OCI-LY3 (cell line): ENCODE results near the gene RANBP3.

ENCODE experiments used
- H2AFZ ChIP-seq: fragments of 200-600, 300-600 bp; shearing (Covaris generic); 2 replicates; pipeline ENCODE4 v1.6.0; 2014; ENCODE audit warnings: antibody characterized with exemption, low read depth, low read length
- H3K27ac ChIP-seq: fragments of 200-600, 300-600 bp; sonication (generic); 2 replicates; pipeline ENCODE4 v1.5.1; 2014; ENCODE audit warnings: mild to moderate bottlenecking, low read length, moderate library complexity, mixed read lengths
- H3K27me3 ChIP-seq: fragments of 200-600, 300-600 bp; sonication (generic); 2 replicates; pipeline ENCODE4 v1.6.1; 2014; ENCODE audit warnings: low read depth, low read length, mixed read lengths
- H3K36me3 ChIP-seq: fragments of 200-600, 300-600 bp; sonication (generic); replicated peaks from 2 replicates; pipeline ENCODE3; 2014; ENCODE audit warnings: low read depth, low read length, mixed read lengths
- H3K4me1 ChIP-seq: fragments of 300-600, 200-600 bp; sonication (generic); 2 replicates; pipeline ENCODE4 v1.6.1; 2014; ENCODE audit warnings: low read length, mixed read lengths
- H3K4me2 ChIP-seq: fragments of 200-600, 300-600 bp; sonication (generic); 2 replicates; pipeline ENCODE4 v1.6.1; 2014; ENCODE audit warnings: low read length, mixed read lengths
- H3K4me3 ChIP-seq: fragments of 300-600, 200-600 bp; sonication (generic); 2 replicates; pipeline ENCODE4 v1.5.1; 2014; ENCODE audit warnings: antibody characterized with exemption, mild to moderate bottlenecking, low read length, moderate library complexity
- H3K79me2 ChIP-seq: fragments of 300-600, 200-600 bp; shearing (Covaris generic); 2 replicates; pipeline ENCODE4 v1.6.1; 2014; ENCODE audit warnings: mild to moderate bottlenecking, low read length, mixed read lengths
- H3K9ac ChIP-seq: fragments of 300-600, 200-600 bp; shearing (Covaris generic); 2 replicates; pipeline ENCODE4 v1.6.0; 2014; ENCODE audit warnings: mild to moderate bottlenecking, low read length, moderate library complexity
- H3K9me3 ChIP-seq: fragments of 200-600, 300-600 bp; shearing (Covaris generic); 2 replicates; pipeline ENCODE4 v1.6.1; 2014; ENCODE audit warnings: low read length, mixed read lengths; ENCODE audit not compliant: insufficient read depth
- H4K20me1 ChIP-seq: fragments of 200-600, 300-600 bp; sonication (generic); 2 replicates; pipeline ENCODE4 v1.6.1; 2016; ENCODE audit warnings: low read length, mixed read lengths; ENCODE audit not compliant: insufficient read depth
- EZH2phosphoT487 ChIP-seq: fragments of 200-600 bp; shearing (Covaris generic); IDR thresholded peaks from 2 replicates; pipeline ENCODE4 v1.6.1; 2018; ENCODE audit warnings: antibody characterized with exemption, mixed run types, low read depth
- TF ChIP-seq, protein P1 (sequence below): fragments of 200-600, 300-600 bp; sonication (generic); IDR thresholded peaks from 2 replicates; pipeline ENCODE4 v1.5.1; 2014; ENCODE audit warnings: antibody characterized with exemption, low read length, low read depth

Gene RANBP3

DNA sequence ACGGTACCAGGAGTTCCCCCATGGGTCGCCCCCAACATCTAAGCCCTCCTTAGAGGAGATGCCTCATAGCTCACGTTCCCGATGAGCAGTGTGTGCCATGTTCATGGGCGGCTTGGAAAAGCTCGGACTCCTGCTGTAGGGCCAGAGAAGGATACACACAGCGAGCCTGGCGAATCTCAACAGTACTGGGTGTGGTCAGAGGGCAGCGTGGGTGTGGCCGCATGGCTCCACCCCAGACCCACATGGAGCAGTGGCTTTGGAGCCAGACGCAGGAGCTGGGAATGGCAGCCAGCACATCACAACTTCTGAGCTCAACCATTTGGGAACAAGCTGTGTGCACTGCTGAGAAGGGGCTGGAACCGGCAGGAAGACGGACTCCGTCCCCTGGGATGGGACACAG lies 48.3 kb downstream of the RANBP3 start:
- peaks cover 20% of the 10 kb centered on the region for H4K20me1 ChIP-seq
- no peak overlapping the region for H3K27ac ChIP-seq
- peaks cover 4% of the 10 kb centered on the region; the same call in 1 of the 2 replicates for H3K79me2 ChIP-seq
- no peak overlapping the region for H2AFZ ChIP-seq
- no peaks in the 10 kb centered on the region for H3K9me3 ChIP-seq
- H3K36me3 ChIP-seq = peaks cover 75% of the 10 kb centered on the region
- peaks cover 20% of the 10 kb centered on the region for H3K4me1 ChIP-seq
- H3K4me3 ChIP-seq = no peak overlapping the region
- TF ChIP-seq, protein P1, sequence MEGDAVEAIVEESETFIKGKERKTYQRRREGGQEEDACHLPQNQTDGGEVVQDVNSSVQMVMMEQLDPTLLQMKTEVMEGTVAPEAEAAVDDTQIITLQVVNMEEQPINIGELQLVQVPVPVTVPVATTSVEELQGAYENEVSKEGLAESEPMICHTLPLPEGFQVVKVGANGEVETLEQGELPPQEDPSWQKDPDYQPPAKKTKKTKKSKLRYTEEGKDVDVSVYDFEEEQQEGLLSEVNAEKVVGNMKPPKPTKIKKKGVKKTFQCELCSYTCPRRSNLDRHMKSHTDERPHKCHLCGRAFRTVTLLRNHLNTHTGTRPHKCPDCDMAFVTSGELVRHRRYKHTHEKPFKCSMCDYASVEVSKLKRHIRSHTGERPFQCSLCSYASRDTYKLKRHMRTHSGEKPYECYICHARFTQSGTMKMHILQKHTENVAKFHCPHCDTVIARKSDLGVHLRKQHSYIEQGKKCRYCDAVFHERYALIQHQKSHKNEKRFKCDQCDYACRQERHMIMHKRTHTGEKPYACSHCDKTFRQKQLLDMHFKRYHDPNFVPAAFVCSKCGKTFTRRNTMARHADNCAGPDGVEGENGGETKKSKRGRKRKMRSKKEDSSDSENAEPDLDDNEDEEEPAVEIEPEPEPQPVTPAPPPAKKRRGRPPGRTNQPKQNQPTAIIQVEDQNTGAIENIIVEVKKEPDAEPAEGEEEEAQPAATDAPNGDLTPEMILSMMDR = no peak
- no peak for TF ChIP-seq EZH2phosphoT487
- H3K4me2 ChIP-seq = no peak overlapping the region
- no peak overlapping the region for H3K9ac ChIP-seq
- no peaks in the 10 kb centered on the region for H3K27me3 ChIP-seq

- peaks cover 20% of the 10 kb centered on the region for H4K20me1 ChIP-seq
- no peak overlapping the region for H3K9ac ChIP-seq
- TF ChIP-seq, protein P1 = no peak
- no peak for TF ChIP-seq EZH2phosphoT487
- H3K36me3 ChIP-seq = peaks cover 78% of the 10 kb centered on the region
- H2AFZ ChIP-seq = no peak overlapping the region
- no peak overlapping the region for H3K4me2 ChIP-seq
- H3K27ac ChIP-seq = no peak overlapping the region
- H3K4me3 ChIP-seq = no peak overlapping the region
- H3K9me3 ChIP-seq = no peaks in the 10 kb centered on the region
- no peaks in the 10 kb centered on the region for H3K27me3 ChIP-seq
- peaks cover 20% of the 10 kb centered on the region for H3K4me1 ChIP-seq
- H3K79me2 ChIP-seq = peaks cover 4% of the 10 kb centered on the region; the same call in 1 of the 2 replicates
These were observed 48.8 kb downstream of the RANBP3 start for GRCh38 chr19:5929179-5929578.

DNA sequence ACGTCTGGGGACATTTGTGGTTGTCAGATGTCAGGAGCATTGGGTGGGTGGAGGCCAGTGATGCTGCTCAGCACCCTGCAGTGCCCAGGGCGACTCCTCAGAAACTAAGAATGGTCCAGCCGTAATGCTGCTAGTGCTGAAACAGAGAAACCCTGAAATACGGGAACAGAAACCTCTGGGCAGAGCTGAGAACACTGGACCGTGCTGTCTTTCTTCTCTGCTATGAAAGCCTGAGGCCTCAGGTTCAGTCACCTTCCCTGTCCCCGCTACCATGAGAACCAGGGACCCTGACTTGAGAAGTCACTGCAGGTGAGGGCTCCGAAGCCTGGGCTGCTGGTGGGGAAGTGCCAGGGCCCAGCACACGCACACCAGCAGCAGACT lies 50.5 kb downstream of the RANBP3 start:
- H2AFZ ChIP-seq = no peak overlapping the region
- peaks cover 14% of the 10 kb centered on the region; the same call in 1 of the 2 replicates for H4K20me1 ChIP-seq
- H3K4me3 ChIP-seq = no peak overlapping the region
- H3K9me3 ChIP-seq = no peaks in the 10 kb centered on the region
- TF ChIP-seq EZH2phosphoT487 = no peak
- H3K4me2 ChIP-seq = peak overlapping the region; percentile 34
- H3K79me2 ChIP-seq = no peaks in the 10 kb centered on the region
- peak overlapping the region; percentile 58 for H3K27ac ChIP-seq
- peaks cover 76% of the 10 kb centered on the region for H3K36me3 ChIP-seq
- H3K27me3 ChIP-seq = no peaks in the 10 kb centered on the region
- peaks cover 20% of the 10 kb centered on the region for H3K4me1 ChIP-seq
- peak overlapping the region; percentile 0; the same call in 1 of the 2 replicates for H3K9ac ChIP-seq

DNA sequence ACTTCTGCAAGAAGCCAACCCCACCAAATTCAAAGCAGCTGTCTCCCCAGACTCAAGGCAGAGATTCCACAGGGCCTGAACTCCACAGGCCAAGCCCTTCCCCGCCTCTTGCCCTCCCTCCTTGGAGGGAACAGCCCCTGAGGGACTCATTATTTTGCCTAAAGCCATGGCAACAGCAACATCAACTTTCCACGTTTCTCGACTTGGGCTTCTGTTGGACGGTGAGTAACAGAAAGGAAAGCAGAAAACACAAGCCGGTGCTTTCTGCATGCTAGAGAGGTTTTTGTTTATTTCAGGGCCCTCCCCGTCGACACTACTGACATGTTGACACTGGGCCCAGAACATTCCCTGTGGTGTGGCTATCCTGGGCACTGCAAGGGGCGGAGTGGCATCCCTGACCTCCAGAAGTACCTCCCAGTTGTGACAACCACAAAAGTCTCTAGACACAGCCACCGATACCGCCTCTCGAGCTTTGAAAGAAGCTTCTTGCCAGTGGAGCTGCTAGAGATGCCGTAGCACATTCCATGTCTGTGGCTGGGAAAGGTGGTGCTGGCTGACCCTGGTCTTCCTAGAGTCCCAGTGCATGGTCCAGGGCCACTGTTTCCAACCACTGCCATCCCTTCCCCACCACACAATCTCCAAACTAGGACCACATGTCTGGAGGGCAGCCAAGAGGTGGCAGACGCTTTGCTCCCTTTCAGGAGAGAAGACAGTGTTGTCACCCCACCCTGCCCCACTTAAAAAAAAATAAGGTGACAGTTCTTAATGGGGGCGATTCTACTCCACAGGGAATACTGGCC lies 51.1 kb downstream of the RANBP3 start:
- no peak overlapping the region for H3K4me3 ChIP-seq
- TF ChIP-seq, protein P1 = no peak
- no peak for TF ChIP-seq EZH2phosphoT487
- peak overlapping the region; percentile 58 for H3K27ac ChIP-seq
- H4K20me1 ChIP-seq = peaks cover 15% of the 10 kb centered on the region
- no peaks in the 10 kb centered on the region for H3K27me3 ChIP-seq
- H3K79me2 ChIP-seq = no peaks in the 10 kb centered on the region
- no peak overlapping the region for H2AFZ ChIP-seq
- H3K36me3 ChIP-seq = peaks cover 76% of the 10 kb centered on the region
- H3K4me2 ChIP-seq = peak overlapping the region; percentile 34; the same call in 1 of the 2 replicates
- peaks cover 20% of the 10 kb centered on the region for H3K4me1 ChIP-seq
- H3K9ac ChIP-seq = no peak overlapping the region
- no peaks in the 10 kb centered on the region for H3K9me3 ChIP-seq
